Ishikawa (cell line): Measurements from ENCODE around the gene TBC1D22B.

Source experiments
- CEBPB ChIP-seq: IDR thresholded peaks from 2 replicates; pipeline ENCODE4 v1.6.1; 2012
- CREB1 ChIP-seq: IDR thresholded peaks from 2 replicates; pipeline ENCODE4 v1.6.1; 2012; ENCODE audit warnings: low read depth
- EGR1 ChIP-seq: IDR thresholded peaks from 2 replicates; pipeline ENCODE4 v1.6.1; 2012
- EP300 ChIP-seq: IDR thresholded peaks from 2 replicates; pipeline ENCODE4 v1.6.1; 2012; ENCODE audit warnings: borderline replicate concordance
- FOXM1 ChIP-seq: IDR thresholded peaks from 2 replicates; pipeline ENCODE4 v1.6.1; 2012; ENCODE audit warnings: low read depth, borderline replicate concordance
- NFIC ChIP-seq: IDR thresholded peaks from 2 replicates; pipeline ENCODE4 v1.6.1; 2012
- RAD21 ChIP-seq: IDR thresholded peaks from 2 replicates; pipeline ENCODE4 v1.6.1; 2012; ENCODE audit warnings: low read depth
- TAF1 ChIP-seq: IDR thresholded peaks from 2 replicates; pipeline ENCODE4 v1.6.1; 2012; ENCODE audit warnings: low read depth, mild to moderate bottlenecking
- TEAD4 ChIP-seq: IDR thresholded peaks from 2 replicates; pipeline ENCODE4 v1.6.1; 2012
- YY1 ChIP-seq: IDR thresholded peaks from 2 replicates; pipeline ENCODE4 v1.6.1; 2012; ENCODE audit warnings: low read depth
- TF ChIP-seq, protein P1 (sequence below): IDR thresholded peaks from 2 replicates; pipeline ENCODE4 v1.6.1; 2012; ENCODE audit warnings: low read depth, mild to moderate bottlenecking
- TF ChIP-seq, protein P2 (sequence below): IDR thresholded peaks from 2 replicates; pipeline ENCODE4 v1.6.1; 2012
- TF ChIP-seq, protein P3 (sequence below): IDR thresholded peaks from 2 replicates; pipeline ENCODE4 v1.6.1; 2012

DNA sequence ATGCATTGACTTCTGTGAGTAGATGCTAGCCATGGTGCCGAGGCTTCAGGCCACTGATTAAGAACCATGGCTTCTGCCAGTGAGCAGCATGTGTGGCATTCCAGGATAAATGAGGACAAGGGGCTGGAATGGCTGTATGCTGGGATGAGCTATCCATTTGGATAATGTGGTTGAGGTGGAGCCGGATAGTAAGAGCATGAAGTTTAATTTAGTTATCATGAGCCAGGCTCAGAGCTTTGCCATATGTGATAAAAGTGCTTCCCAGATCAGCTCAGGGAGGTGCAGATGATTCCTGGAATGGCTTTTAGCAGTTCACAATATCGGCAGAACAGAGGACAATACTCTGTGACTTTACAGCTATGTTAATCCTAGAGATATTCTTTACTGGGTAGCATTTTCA lies 61.6 kb downstream of the TBC1D22B start:
- TF ChIP-seq EP300 (no peak), EGR1 (no peak), NFIC (no peak), TAF1 (no peak), RAD21 (no peak), CEBPB (no peak), FOXM1 (no peak), CREB1 (no peak), YY1 (no peak), TEAD4 (no peak)
- TF ChIP-seq, protein P1, sequence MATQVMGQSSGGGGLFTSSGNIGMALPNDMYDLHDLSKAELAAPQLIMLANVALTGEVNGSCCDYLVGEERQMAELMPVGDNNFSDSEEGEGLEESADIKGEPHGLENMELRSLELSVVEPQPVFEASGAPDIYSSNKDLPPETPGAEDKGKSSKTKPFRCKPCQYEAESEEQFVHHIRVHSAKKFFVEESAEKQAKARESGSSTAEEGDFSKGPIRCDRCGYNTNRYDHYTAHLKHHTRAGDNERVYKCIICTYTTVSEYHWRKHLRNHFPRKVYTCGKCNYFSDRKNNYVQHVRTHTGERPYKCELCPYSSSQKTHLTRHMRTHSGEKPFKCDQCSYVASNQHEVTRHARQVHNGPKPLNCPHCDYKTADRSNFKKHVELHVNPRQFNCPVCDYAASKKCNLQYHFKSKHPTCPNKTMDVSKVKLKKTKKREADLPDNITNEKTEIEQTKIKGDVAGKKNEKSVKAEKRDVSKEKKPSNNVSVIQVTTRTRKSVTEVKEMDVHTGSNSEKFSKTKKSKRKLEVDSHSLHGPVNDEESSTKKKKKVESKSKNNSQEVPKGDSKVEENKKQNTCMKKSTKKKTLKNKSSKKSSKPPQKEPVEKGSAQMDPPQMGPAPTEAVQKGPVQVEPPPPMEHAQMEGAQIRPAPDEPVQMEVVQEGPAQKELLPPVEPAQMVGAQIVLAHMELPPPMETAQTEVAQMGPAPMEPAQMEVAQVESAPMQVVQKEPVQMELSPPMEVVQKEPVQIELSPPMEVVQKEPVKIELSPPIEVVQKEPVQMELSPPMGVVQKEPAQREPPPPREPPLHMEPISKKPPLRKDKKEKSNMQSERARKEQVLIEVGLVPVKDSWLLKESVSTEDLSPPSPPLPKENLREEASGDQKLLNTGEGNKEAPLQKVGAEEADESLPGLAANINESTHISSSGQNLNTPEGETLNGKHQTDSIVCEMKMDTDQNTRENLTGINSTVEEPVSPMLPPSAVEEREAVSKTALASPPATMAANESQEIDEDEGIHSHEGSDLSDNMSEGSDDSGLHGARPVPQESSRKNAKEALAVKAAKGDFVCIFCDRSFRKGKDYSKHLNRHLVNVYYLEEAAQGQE, result no peak
- TF ChIP-seq, protein P2, sequence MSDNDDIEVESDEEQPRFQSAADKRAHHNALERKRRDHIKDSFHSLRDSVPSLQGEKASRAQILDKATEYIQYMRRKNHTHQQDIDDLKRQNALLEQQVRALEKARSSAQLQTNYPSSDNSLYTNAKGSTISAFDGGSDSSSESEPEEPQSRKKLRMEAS, result no peak
- TF ChIP-seq, protein P3, sequence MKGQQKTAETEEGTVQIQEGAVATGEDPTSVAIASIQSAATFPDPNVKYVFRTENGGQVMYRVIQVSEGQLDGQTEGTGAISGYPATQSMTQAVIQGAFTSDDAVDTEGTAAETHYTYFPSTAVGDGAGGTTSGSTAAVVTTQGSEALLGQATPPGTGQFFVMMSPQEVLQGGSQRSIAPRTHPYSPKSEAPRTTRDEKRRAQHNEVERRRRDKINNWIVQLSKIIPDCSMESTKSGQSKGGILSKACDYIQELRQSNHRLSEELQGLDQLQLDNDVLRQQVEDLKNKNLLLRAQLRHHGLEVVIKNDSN, result no peak
